KG1 (cell line): Measurements from ENCODE around the gene RNF214.

Experiments
- DNase-seq: peaks from one replicate; lab custom pipeline; 2025; lab: John Stamatoyannopoulos, UW

The RNF214 gene

GRCh38 chr11:117214404-117215110 is 17.9 kb upstream of the RNF214 start:
- no peak for DNase-seq

- DNase-seq = no peak
These were observed 15.1 kb upstream of the RNF214 start for GRCh38 chr11:117217141-117218084.

GRCh38 chr11:117218133-117218915 is 14.1 kb upstream of the RNF214 start:
- DNase-seq = no peak

- no peak for DNase-seq
These were observed 13.5 kb upstream of the RNF214 start for GRCh38 chr11:117219001-117219400.

GRCh38 chr11:117219455-117219854 is 13.0 kb upstream of the RNF214 start:
- DNase-seq = no peak

GRCh38 chr11:117219995-117220394 is 12.5 kb upstream of the RNF214 start:
- DNase-seq = no peak

- DNase-seq = no peak
These were observed 11.9 kb upstream of the RNF214 start for GRCh38 chr11:117220568-117220967.

GRCh38 chr11:117220999-117221774 is 11.3 kb upstream of the RNF214 start:
- DNase-seq = no peak

- DNase-seq = no peak
These were observed 10.5 kb upstream of the RNF214 start for GRCh38 chr11:117221775-117222517.

GRCh38 chr11:117222991-117223740 is 9.3 kb upstream of the RNF214 start:
- DNase-seq = no peak

- DNase-seq = no peak
These were observed 8.5 kb upstream of the RNF214 start for GRCh38 chr11:117223741-117224689.

GRCh38 chr11:117225553-117226170 is 6.8 kb upstream of the RNF214 start:
- DNase-seq = no peak

- peak; percentile 75 for DNase-seq
These were observed 5.8 kb upstream of the RNF214 start for GRCh38 chr11:117226388-117227385.

- no peak for DNase-seq
These were observed 4.4 kb upstream of the RNF214 start for GRCh38 chr11:117228091-117228490.

GRCh38 chr11:117229411-117229810 is 3.1 kb upstream of the RNF214 start:
- DNase-seq = no peak

- no peak for DNase-seq
These were observed 2.6 kb upstream of the RNF214 start for GRCh38 chr11:117229931-117230285.

- no peak for DNase-seq
These were observed 2.0 kb upstream of the RNF214 start for GRCh38 chr11:117230286-117230961.
